Measurements from ENCODE around the gene HPF1.
"Not testable (repeated sequence)": the region's sequence is repeated elsewhere in the genome, so short reads cannot be mapped to it uniquely, and the experiment has no call there.

Gene HPF1

DNA sequence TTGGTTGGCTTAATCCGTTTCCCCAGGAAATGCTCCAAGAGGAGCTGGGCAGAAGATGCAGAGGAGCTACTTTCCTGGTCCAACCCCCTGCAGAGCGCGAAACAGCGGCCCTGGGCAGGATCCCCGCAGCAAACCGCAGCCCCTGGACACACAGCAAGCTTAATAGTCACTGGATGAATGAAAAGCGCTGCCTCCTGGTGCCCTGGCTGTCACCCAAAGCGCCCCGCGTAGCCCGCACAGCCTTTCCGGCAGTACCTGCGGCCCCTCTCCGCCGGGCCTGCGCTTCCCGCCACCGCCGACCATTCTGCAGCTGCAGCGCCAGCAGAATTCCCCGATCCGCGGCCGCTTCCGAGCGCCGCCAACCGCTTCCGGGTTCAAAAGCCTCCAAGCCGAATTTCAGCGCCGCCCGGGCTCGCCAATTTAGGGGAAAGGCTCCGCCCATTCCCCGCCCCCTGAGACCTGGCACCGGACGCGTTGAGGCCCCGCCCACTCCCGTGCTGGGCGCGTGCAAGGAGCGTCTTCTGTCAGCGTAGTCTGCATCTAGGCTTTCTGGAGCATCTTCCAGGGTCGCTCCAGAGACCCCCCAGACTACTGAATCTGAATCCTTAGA lies at the start of gene HPF1:
Gene HPF1, minus strand, starts transcription at position 370 of the 610 bp plus-strand sequence. Its CDS starts 67 bp downstream, at position 303.
- peak; percentile 93 for DNase-seq (ENCODE audit: low spot score)

DNA sequence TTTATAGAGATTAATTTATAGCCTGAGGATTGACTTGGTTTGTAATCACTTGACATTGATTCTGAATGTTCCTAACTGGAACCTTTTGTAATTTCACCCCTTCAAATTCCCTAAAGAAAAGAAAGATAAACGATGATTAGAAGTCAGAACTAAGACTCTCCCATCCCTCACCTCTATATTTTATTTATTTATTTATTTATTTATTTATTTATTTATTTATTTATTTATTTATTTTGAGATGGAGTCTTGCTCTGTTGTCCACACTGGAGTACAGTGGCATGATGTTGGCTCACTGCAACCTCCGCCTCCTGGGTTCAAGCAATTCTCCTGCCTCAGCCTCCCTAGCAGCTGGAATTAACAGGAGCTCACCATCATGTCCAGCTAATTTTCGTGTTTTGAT lies 49.0 kb upstream of the HPF1 start:
- DNase-seq (ENCODE audit: low spot score) = not testable (repeated sequence)

DNA sequence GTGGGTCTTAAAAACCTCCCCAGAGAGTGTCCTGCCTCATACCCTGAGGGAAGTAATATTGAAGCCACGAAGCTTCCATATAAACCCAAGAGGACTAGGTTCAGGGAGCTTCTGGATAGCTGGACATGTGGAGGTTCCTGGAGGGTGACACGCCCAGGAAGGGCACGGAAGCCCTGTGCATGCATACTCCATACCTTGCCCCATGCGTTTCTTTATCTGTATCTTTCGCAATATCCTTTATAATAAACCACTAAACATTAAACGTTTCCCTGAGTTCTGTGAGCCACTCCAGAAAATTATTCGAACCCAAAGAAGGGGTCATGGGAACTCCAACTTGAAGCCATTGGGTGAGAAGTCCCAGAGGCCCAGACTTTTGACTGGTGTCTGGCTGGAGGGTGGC lies 45.7 kb upstream of the HPF1 start:
- no peak for DNase-seq (ENCODE audit: low spot score)

DNA sequence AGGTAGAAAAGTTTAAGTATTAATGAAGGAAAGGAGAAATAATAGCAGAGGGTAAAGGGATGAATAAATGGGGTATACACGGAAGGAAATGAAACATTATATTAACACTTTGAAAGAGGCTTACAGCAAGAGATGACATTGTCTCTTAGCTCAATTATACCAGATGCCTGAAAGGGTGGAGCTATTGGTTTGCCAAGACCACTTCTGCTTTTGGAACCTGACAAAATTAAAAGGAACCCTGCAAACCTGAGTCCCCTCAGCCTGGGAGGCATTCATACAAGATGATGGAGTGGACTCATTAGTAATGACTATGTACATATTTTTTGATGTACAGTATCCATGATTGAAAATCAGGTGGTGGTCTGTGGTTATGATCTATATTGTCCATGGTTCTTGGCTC lies 45.1 kb upstream of the HPF1 start:
- no peak for DNase-seq (ENCODE audit: low spot score)

DNA sequence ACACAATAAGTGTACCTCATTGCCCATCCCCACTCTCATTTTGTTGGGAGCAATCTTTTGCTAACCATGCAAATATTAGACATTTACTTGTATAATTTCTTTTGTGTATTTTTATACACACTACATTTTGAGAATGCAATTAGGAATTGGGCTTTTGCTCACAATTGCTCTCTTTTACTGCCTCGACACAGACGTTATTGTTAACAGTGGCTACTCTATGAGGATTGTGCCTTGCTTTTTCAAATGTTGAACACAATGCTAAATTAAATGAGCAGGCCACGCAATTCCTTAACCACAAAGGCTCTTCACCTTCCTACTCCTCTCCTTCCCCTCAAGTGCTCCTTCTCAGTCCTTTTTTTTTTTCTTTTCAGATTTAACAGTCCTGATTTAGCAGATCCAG lies 42.8 kb upstream of the HPF1 start:
- no peak for DNase-seq (ENCODE audit: low spot score)

DNA sequence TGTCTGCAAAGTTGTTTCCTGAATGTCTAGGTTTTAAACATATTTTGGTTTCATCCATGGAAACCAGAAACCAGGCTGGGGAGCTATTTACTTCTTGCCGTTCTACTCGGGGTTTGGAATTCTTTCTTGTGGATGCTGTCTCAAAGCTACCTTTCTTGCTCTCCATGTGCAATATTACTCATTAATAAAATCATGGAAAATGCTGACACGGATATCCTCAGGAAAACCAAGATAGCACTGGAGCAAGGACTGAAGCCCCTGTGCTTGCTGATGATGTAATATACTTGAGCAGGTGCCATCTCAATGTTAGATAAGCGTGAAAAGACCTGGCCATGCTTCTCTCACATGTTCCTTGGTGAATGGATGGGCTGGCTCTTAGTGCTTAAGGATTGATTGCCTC lies 41.5 kb upstream of the HPF1 start:
- DNase-seq (ENCODE audit: low spot score) = no peak

DNA sequence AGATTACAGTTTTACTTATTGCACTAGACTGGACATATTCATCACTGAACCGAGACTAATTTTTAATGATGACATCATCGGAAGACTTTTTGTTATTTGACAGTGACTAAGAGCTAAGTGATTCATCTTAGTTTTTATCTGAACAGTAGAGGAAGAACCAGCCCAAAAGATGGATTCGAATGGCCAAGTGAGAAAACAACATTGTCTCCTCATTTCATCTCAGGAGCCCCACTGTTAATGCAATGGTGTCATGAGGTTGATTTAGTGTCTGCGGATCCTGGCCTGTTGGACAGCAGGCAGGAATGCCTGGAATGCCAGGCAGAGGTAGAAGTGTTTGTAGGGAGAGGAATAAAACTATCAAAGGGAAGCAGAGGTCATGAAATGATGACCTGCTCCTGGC lies 37.8 kb upstream of the HPF1 start:
- DNase-seq (ENCODE audit: low spot score) = no peak

DNA sequence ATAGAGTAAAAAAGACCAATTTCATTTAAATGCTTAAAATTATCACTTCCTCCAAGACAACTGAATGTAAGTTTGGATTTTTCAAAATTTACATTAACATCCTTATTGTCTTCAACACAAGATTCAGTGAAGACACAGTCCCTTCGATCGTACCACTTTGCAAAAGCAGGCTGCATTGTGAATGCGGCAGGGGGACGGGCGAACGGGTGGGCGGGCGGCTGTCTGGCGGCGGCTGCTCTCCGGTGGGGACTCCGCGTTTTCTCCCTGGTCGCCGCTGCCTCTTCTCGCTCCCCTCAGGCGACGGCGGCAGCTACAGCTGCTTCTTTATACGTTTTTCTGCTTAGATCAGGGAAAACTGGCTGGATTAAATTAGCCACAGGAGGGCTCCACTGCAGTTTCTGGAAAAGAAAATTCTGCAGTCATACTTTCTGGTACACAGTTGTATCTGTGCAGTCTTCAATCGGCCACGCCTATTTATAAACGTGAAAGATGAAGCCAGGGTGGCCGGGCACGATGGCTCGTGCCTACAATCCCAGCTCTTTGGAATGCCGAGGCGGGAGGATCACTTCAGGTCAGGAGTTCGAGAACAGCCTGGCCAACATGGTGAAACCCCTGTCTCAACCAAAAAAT lies 33.9 kb upstream of the HPF1 start:
- peak; percentile 52 for DNase-seq (ENCODE audit: low spot score)

DNA sequence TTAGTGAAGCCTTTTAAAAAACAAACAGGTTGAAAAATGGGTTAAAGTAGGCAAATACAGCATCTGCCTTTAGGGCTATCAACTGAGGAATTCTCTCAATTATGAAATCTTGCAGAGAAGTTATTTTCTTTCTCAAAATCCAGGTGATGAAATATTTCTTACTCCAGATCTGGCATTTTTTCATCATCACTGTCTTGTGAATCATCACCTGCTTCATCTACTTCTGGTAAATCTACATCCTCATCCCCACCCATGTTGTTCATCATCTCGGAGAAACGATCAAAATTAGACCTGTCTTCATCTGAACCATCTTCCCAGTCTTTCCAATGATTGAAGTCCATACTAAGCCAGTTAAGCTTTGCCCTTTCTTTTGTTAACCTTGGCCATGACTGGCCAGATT lies 33.3 kb upstream of the HPF1 start:
- no peak for DNase-seq (ENCODE audit: low spot score)

DNA sequence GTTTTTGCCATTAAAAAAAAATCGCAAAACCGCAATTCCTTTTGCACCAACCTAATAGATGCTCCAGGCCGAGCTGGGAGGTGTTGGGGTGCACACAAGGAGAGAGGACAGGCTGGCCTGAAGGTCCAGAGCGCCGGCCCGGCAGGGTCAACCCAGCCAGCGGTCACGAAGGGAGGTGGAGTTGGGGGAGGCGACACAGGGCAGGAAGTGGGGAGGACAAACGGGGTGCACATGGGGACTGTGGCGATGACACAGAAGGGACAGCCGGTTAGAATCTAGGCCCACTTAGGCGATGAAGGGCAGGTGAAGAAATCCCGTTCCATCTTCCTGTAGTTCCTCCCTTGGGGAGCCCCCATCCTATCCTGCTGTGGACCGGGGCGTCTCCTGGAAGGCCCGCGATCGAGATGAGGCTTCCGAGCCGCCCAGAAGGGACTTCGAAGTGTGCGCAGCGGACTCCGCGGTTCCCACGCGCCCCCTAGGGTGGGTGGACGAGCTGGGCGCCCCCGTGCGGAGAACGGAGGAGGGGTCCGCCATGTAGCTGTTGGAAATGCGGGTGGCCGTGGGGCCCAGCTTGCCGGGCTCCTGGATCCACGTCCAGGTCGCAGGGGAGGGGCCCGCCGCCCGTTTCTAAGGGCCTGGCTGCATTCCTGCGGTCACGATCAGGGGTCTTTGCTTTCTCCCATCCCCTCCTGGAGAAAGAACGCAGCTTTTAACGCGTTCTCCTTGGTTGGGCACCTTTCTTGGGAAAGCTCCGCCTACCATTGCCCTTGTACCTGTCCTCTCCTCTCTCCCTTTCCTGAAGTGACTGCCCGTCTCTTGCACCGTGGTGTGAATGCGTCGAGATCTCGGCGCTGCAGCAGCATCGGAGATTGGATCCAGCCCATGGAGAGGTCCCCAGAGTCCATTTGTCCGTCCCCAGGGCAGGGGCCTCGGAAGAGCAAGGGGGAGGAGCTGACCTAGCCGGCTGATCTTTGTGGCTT lies 17.0 kb upstream of the HPF1 start:
- no peak for DNase-seq (ENCODE audit: low spot score)

DNA sequence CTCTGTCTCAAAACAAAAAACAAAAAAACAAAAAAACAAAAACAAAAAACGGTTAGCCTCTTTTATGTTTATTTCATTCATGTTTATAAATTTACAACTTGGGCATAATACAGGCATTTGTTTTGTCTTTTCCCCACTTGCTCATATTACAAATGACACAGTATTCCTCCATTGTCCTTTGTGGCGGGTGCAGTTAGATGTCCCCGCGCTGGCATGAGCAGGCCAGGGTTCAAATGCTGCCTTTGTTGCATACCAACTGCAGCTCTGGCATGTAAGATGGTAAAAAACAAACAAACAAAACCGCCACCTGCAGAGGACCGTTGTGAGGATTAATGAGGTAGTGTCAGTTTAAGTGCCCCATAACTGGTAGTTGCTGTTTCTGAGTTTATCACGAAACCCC lies 16.1 kb upstream of the HPF1 start:
- no peak for DNase-seq (ENCODE audit: low spot score)

DNA sequence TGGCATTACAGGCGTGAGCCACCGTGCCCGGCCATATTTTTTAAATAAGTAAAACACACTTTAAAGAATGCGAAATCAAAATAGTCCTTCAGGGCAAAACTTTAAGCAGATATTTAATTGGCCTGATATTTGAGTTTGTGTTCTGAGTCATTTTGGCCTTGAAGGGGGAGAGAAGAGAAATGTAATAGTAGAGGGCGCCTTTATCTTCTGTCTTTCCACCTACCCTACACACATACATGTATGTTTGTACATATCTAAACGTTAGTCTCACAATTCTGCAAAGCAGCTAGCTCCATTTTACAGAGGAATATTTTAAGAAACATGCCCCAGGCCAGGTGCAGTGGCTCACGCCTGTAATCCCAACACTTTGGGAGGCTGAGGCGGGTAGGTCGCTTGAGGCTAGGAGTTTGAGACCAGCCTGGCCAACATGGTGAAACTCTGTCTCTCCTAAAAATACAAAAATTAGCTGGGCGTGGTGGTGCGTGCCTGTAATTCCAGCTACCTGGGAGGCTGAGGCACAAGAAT lies 13.9 kb upstream of the HPF1 start:
- DNase-seq (ENCODE audit: low spot score) = not testable (repeated sequence)

DNA sequence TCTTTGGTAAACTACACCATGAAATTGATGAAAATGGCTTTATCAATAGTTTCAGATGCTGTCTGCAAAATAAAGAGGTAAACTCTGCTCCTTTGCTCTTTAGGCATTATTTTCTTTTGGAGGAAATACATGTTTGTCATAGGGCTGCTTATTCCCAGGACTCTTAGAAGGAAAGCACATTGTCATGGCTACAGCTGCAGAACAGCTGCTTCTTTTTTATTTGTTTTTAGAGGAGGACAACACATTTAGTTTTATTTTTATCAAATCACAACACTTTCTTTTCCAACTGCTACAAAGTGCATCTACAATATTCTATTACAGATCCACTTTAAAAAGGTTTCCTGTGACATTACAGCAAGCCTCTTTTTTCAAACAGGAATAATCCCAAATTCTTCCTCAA lies 12.7 kb upstream of the HPF1 start:
- DNase-seq (ENCODE audit: low spot score) = no peak

DNA sequence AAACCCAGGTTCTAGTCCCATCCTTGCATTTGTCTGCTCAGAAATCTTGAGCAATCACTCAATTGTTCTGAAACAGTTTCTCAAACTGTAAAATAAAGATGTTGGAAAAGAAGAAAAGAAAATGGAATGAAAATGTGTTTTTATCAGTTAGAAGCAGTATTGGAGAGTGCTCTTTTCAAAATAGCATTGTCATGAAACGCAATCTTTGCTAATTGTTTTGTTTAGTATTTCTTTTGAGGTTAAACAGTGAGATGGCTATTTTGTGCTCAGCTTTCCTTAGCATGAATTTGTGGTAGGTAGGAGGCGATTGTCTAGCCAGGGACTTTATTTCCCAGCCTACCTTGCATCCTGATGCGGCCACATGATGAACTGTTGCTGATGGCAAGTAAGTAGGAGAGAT lies 10.6 kb upstream of the HPF1 start:
- DNase-seq (ENCODE audit: low spot score) = no peak

DNA sequence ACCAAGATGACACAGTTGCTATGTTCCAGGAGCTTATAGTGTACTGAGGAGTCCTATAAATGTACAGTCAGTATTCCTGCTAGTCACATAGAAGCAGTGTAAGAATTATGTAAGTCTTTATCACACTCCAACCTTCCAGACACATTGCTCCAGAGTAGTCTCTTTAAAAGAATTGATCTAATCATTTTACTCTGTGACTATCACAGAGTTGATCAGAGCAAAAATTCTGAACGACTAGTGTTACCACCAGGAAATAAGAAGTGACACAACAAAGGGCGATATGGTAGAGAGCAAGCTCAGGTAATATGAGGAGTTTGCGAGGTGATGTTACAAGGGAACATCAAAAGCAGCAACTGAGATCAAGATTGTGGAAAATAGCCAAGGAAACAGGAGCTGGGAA lies 9.0 kb upstream of the HPF1 start:
- DNase-seq (ENCODE audit: low spot score) = no peak

DNA sequence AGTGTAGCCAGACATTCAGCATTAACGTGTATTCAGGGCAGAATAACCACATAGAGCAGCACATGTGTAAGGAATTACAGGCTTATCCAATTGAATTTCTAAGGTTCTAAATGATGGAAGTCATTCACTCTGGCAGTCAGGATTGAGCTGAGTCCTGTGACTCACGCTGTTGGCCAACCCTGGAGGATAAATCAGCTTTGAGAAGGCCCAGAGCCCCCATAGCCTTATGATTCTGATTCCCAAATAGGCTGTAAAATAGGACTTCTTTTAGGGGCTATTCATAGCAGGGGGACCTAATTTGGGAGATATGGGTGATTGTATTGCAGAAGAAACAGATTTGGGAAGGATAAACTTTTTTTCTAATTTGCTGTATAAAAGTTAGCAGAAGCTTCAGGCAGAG lies 8.1 kb upstream of the HPF1 start:
- DNase-seq (ENCODE audit: low spot score) = no peak

DNA sequence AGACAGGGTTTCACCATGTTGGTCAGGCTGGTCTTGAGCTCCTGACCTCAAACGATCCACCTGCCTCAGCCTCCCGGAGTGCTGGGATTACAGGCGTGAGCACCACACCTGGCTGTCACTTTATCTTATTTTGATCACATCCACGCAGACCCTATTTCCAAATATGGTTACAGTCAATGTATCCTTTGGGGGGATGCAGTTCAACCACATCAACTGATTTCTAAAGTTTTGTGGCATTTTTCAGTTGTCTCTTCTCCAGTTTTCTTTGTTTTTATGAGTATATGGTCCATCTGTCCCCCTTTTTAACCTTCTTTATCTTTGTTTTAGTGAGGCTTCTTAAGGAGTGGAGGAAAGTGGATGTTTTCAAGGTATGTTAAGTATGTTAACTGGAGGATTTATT lies 4.1 kb upstream of the HPF1 start:
- no peak for DNase-seq (ENCODE audit: low spot score)

DNA sequence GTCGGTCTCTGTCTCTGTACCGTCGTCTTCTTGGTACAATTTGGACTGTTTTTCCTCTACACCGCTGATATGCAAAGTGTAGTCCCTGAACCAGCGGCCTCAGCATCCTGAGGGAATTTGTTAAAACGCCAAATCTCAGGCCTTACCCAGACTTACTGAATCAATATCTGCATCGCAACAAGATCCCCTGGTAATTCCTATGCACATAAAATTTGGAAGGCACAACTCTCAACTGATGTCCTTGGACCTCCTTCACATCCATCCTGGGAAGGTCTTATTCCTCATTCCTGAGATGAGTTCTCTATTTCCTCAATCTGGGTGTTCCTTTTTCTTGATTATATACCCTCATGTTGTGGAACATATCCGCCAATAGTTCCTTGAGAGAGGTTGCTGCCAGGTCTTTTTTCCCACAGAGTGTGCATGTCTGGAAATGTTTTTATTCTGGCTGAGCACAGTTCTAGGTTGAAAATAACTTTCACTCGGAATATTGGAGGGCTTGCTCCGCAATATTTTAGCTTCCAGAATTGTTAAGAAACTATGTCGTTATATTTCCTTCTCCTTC lies 738 bp upstream of the HPF1 start:
- no peak for DNase-seq (ENCODE audit: low spot score)

DNA sequence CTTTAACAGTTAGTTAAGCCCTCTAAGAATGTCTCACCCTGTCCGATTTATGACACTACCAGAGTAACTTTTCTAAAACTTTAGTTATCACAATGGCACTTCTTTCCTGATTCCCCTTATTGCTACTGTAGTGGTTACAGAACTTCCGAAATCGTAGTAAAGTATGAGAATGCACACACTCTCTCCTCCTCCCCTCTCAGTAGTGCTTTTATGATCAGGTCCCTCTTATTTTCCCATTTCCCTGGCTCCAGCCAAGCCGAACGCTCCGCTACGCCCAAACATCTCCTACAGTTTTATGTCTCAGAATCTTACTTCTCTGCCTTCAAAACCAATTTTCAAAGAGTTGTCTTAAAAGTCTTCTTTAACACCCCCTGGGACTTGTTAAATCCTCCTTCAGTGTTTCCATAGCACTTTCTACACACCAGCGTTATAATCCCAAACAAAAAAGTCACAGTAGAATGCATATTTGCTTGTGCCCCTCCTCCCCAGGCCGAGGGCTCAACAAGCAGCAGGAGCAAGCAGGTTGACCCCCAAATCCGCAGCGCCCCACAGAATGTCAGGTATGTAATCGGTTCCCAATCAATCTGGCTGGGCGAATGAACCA lies 671 bp downstream of the HPF1 start:
- DNase-seq (ENCODE audit: low spot score) = no peak

DNA sequence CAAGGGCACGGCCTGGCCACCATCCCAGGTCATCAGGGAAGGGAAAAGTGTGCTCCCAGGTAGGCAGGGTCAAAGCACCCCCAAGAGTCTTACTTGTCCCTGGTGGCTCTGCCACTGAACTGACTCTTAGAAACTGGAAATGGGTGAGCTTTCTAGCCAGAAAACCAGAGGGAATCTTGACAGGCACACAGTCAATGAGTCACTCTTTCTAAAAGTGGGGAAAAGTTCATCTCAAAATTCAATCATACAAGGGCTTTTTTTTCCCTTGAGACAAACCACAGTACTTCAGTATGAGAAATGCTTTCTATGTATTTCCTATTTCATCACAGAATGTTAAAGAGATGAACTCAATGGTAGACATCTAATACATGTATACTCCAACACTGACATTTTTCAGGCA lies 12.5 kb downstream of the HPF1 start:
- peak; percentile 27 for DNase-seq (ENCODE audit: low spot score)

DNA sequence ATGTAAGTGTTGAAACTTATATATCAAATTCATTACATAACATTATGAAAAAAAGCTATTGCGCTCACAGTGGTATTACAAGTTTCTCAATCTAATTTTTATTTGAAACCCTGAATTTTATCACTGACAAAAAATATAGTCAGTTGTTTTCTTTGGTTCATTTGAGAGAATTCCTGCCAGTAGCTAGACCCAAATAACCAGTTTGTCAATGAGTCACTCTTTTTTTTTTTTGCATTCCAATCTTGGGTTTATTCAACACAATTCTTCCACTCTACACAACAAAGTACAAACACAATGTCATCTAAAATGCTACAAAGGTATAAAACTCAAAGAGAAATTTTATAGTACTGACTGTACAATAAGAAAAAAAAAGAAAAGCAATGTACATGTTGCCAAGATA lies 13.1 kb downstream of the HPF1 start:
- DNase-seq (ENCODE audit: low spot score) = no peak

DNA sequence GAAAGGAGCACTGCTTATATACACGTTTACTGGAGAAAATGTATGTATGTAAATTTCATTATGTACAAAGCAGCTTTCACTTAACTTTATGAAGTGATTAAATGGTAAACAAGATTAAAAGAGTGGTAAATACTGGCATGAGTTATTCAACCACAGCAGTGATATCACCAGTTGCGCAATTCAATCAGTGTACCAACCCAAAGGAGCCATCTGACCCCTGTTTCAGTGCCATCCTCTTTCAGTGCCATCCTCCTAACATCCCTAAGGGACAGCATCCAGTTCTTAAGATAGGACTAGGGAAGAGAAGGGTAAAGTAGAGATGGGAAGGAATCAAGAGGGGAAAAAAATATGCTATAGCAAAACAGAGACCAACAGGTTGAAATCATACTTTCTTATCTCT lies 16.2 kb downstream of the HPF1 start:
- no peak for DNase-seq (ENCODE audit: low spot score)
